Upper lobe of left lung (tissue), 4 donors: Measurements from ENCODE around the gene CYP1A1.

Experiments
- CTCF ChIP-seq, 6 experiments: fragments of 450-650 bp in 4 of 6; fragments of 200-600 bp in 2 of 6; sonication (generic) in 2 of 6; IDR thresholded peaks; one replicate each; pipeline ENCODE4 v1.5.1; 2016 to 2019; ENCODE audit warnings: antibody characterized with exemption in 6 of 6
- POLR2A ChIP-seq, 4 donors: fragments of 450-650 bp; IDR thresholded peaks; one replicate each; pipeline ENCODE4 v1.5.1; 2016 to 2017; ENCODE audit warnings: antibody characterized with exemption in 4 of 4, mild to moderate bottlenecking in 2 of 4
- POLR2AphosphoS5 ChIP-seq, 2 donors: sonication (generic); formaldehyde crosslinking; IDR thresholded peaks; one replicate each; pipeline ENCODE4 v1.5.1; 2017; ENCODE audit warnings: antibody characterized with exemption in 2 of 2

- TF ChIP-seq CTCF (IDR thresholded peaks at IDR 0.05) (no peak), POLR2A (IDR thresholded peaks at IDR 0.05) (no peak), POLR2AphosphoS5 (IDR thresholded peaks at IDR 0.05) (no peak)
Measured at GRCh38 chr15:74768099-74768770, 42.9 kb upstream of the CYP1A1 start.
